ENCODE data around the gene TTC7B.
"Not testable (repeated sequence)": the region's sequence is repeated elsewhere in the genome, so short reads cannot be mapped to it uniquely, and the experiment has no call there.

TTC7B gene

DNA sequence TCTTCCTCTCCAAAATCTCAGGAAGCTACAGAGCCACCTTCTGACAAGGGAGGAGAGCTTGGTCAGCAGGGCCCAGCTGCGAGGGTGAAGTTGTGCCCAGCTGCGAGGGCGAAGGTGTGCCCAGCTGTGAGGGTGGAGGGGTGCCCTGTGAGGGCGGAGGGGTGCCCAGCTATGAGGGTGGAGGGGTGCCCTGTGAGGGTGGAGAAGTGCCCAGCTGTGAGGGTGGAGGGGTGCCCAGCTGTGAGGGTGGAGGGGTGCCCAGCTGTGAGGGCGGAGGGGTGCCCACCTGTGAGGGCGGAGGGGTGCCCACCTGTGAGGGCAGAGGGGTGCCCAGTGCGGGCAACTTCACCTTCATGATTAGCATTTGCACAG, 20.4 kb upstream of the TTC7B start:
- DNase-seq, result peak in 3 of 42 donors; percentile 2 to 7 (median 5)
- intact Hi-C loops (cut with DNase I), result no loop called here

DNA sequence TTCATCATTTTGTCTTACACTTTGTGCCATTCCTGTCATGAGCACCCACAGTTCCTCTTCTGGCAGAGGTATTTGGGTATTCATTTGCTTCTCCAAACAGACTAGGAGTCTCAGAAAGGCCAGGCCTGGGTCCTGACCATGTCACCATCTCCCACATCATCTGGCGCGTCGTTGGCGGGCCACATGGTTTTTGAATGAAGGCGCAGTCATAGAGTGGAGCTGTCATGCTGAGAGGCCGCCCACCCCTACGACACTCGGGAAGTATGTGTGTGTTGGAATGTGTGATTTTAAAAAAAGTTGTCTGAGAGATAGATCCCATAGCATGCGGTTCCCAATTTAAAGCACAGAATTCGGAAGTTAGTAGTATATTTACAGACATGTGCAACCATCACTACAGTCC, 15.6 kb upstream of the TTC7B start:
- DNase-seq, result peak in 32 of 42 donors; percentile 32 to 85 (median 52)
- intact Hi-C loops (cut with DNase I), result no loop called here

DNA sequence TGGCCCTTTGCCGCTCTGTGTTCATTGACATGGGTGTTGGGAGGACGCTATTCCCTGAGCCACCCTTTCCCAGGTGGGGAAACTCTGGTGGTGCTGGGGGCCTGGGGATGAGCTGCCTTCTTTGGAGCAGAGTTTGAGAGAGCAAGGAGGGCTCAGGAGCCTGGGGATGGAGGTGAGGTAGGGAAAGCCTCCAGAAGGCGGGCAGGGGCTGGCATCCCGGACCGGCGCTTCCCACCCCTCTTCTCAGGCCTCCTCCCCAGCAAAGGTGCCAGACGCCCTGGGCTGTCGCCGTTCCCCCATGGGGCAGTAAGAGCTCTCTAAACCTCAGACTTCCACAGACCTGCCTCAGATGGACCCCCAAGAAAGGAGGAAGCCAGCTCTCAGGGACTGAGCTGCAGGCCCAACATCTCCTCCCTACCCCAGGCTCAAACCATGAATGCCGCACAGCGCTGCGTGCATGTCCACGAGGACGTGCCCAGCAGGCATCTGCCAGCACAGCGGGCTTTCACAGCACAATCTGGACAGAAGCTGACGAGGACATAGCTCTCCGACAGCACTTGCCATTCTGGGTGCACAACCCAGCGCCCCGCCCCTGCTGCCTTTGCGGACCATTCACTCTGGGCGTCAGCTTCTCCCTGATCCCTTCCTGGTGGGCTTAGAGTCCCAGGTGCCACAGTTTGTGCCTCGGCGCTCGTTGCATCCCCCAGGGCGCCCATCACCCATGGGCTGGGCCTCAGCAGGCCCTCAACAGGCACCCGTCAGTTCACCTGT, 14.9 kb upstream of the TTC7B start:
- peak in 1 of 42 donors; percentile 3 for DNase-seq
- intact Hi-C loops (cut with DNase I), result no loop called here

DNA sequence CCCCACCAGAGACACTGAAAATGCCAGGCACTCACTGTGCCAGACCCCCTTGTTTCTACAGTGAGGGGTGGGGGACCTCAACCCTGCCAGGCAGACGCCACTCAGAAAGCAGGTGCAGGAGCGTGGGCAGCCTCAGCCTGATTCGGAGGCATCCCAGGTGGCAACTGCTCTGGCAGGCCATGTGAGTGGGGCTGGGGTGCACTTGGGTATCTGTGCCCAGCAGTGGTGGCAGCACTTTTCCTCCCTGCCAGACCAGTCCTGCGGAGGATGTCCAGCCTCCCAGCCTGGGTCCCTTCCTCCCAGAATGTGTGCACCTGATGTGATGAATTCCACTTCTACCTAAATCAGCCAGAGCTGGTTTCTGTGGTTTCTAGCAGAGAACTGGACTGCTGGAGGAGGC, 13.4 kb upstream of the TTC7B start:
- DNase-seq, result no peak
- intact Hi-C loops (cut with DNase I), result no loop called here

DNA sequence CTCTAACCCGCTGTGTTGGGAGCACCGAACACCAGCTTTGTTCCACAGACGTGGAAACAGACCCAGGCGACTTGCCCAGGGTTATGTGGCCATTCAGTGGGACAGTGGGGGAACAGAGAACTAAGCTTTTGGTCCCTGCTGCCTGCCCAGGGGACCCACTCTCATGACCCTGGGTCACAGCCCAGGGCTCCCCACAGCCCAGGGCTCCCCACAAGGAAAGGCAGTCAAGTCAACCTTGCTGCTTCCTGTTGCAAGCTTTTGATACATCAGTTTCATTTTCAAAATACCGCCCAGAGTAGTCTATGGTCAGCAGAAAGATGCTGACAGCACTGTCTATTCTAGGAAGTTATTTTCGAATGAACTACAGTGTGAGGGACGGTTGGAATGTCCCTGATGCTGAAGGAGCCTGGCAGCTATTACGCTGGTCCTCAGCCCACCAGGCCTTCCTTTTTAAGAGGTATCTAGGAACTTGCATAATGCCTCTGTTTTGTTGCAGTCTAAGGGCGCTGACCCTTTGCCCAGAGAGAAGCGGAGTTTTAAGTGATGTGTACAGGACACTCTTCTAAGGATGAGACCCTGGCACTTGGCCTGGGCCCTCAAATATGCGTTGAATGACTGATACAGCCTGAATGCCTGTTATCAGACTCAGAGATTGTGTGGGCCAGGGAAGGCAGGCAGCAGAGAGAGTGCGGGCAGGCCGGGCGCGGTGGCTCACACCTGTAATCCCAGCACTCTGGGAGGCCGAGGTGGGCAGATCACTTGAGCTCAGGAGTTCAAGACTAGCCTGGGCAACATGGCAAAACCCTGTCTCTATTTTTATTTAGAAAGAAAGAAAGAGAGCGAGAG, 12.6 kb upstream of the TTC7B start:
- DNase-seq, result peak in 2 of 42 donors; percentile 12 to 29

DNA sequence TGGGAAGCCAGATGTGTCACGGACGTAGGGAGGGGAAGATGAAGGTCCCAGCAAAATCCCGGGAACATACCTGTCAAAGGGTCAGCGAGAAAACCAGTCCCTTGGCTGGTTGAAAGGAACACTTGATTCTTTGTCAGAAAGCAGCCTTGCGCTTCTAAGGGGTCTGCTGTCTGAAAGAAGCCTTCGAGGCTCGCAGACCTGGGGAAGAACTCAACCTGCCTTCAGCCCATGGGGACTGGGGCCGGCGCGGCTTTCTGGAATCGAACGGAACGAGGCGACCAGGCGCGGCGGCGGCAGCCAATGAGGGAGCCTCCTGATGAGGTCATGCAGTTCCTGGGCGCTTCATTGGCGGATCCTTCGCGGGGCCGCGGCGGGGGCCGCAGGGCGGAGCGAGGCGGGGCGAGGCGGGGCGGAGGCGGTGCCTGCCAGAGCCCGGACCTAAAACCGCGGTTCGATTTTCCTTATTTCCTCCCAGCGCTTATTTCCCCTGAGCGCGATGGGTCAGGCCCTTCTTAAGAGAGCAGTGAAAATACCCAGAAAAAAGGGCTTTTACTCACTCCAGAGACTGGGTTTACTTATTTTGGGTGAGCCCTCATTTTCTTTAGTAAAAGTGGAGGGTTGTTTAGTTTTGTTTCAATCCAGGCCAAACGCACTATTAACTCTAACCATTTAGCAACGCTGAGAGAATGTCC, 11.8 kb upstream of the TTC7B start:
- intact Hi-C loops (cut with DNase I), result no loop called here
- peak; percentile 94 to 99 (median 98) for DNase-seq

More for the DNA sequence above, 12.6 kb upstream of the TTC7B start:
- intact Hi-C loops (cut with DNase I), result no loop called here

DNA sequence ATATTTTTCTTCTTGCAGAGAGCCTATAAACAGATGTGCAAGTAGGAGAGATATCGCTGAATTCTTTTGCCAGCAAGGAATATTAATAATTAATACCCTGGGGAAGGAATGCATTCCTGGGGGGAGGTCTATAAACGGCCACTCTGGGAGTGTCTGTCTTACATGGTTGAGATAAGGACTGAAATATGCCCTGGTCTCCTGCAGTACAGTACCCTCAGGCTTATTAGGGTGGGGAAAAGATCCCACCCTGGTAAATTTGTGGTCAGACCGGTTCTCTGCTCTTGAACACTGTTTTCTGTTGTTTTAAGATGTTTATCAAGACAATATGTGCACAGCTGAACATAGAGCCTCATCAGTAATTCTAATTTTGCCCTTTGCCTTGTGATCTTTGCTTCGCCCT, 7.3 kb upstream of the TTC7B start:
- intact Hi-C loops (cut with DNase I), result not testable (repeated sequence)

DNA sequence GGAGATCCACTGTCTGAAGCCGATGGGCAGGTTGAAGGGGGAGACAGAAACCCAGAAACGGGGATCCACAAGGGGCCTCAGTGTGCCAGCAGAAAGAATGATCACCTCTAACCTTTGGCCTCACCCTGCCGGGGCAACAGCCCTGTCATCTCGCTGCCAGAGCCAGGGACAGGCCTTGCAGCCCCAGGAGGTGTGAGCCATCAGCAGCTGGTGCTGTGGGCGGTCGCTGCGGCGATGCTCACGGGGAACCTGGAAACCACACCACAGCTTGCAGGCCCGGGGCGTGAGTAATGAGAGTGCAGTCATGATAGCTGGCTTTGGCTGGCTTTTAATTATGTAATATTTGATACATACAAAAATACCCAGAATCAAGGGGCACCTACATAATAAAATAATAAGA, 4.7 kb upstream of the TTC7B start:
- intact Hi-C loops (cut with DNase I), result no loop called here
- peak in 9 of 42 donors; percentile 19 to 58 (median 42) for DNase-seq

More for the DNA sequence above, 7.3 kb upstream of the TTC7B start:
- DNase-seq, result not testable (repeated sequence)

DNA sequence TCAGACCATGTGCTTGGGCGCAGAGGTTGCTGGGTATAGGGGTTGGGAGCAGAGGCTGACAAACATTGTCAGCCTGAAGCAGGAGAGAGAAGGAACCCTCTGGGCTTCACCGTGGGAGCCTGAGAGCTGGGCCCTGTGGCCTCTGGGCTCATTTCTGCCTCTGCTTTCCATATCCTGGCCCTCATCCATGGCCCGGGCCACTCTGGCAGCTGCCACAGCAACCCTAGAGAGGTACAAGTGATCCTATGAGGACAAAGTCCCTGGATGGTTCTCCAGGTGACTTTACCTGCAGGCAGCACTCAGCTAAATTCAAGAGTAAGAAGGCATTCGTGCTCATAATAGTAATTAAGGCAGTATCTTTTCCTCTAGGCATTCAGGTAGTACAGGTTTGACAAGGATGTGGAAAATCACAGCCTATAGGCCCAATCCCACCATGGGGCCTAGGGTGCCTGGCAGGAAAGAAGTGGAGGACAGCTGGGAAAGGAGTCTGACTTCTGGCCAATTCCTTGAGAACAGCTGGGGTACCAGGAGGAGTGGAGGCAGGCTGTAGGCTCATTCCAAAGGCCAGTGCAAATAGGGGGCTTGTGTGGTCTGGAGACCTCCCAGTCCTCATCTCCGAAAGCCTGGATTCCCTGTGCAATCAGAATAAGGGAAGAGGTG, 3.6 kb upstream of the TTC7B start:
- no peak for DNase-seq
- intact Hi-C loops (cut with DNase I), result no loop called here

DNA sequence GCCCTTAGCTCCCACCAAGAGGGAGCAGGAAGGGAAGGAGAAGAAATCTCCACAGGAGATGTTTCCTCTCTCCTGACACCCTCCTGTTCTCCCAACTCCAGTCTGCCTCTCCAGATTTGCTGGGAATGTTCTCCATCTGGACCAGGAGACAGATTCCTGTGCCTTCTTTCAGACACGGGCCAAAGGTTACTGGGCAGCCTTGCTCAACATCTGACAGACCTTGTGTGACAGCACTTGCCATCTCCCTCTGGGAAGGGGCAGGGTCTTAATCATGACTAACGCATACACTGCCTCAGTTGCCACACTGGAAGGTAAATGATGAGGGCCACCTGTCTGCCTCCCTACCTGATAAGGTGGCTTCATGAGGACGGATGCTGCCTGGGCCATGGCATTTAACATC, 2.5 kb upstream of the TTC7B start:
- intact Hi-C loops (cut with DNase I), result no loop called here
- no peak for DNase-seq

DNA sequence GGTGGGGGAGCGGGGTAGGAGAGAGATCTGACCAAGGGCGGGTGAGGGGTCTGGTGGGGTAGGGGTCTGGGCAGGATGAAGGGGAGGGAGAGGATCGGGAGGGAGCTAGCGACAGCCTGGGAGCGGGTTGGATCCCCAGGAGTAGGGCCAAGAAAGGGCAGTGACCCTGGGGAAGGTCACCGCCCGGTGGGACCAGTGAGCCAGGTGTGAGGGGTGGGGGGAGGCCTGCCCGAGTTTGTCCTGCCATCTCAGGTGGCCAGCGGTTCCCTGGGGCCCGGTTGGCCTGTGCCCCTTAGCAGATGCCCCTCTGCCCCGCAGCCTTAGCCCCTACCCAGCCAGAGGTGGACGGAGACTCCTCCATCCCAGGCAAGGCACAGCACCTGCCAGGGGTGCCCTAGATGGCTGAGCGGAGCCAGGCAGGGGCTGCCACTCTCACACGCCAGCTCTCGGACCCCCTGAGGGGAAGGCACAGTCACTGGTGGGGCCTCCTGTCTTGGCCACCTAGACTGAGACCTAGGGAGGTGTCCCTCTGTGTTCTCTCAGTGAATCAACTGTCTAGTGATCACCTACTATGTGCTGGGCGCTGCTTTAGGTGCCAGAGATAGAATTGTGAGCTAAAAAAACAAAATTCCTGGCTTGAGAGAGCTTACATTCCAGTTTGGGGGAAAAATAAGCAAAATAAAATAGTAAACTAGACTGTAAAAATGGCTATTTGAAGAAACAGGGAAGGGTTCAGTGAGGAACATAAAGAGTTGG, 629 bp upstream of the TTC7B start:
- DNase-seq, result no peak
- intact Hi-C loops (cut with DNase I), result no loop called here

DNA sequence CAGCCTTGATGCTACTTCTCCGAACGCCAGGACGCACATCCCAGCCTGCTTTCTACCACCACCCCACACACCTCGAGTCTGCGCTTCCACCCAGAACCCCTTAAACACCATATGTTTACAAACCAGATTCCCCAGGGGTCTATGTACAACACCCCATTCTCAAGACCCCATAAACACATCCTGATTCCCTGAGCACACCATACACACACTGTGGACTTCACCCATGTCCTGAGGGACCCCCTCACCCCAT, 733 bp downstream of the TTC7B start:
- intact Hi-C loops (cut with DNase I), result no loop called here
- DNase-seq, result no peak

DNA sequence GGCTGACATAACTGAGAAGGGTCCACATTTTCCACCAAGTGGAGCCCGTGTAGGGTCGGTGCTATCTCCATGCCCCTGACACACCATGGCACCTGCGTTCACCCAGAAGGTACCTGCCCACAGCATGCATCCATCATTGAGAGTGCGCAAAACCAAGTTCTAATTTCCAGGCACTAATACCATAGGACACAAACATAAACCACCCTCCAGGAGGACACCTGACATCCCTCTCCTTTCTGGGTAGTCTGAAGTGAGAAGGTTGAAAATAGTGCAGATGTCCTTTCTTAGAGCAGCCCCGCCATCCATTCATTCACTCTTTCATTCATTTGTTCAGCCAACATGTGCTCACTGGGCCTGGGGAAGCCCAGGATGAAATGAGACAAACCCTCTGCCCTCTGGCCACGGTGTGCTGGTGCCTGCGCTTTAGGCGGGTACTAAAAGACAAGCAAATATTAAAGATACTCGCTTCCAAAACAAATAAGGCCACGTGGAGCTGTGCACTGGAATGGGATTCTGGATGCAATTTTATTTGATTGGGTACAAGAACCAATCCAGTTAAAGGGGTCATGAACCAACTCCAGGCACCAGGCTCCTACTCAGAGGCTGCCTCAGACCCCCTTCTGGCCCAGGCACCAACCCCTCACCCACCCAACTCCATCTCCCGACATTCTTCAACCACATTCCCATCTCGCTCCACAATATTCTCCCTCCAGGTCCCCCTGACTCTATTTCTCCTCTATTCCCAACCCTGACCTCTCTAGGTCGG, 1.2 kb downstream of the TTC7B start:
- intact Hi-C loops (cut with DNase I), result no loop called here
- DNase-seq, result no peak

DNA sequence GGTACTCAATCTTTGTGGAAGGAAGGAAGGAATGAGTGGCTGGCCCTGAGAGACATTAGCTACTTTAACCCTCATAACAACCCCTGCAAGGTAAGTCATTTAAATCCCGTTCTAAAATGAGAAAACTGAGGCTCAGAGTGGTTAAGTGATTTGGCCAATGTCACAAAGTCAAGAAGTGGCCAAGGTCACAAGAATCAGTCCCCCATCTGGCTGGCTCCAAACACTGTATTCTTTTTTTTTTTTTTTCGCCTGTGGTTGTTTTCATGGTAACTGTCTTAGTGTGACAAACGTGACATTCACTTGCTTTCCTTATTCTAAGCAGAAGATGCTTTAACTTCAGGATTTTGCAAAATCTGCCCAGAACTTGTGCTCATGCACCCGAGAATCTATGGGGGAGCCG, 2.8 kb downstream of the TTC7B start:
- no peak for DNase-seq

DNA sequence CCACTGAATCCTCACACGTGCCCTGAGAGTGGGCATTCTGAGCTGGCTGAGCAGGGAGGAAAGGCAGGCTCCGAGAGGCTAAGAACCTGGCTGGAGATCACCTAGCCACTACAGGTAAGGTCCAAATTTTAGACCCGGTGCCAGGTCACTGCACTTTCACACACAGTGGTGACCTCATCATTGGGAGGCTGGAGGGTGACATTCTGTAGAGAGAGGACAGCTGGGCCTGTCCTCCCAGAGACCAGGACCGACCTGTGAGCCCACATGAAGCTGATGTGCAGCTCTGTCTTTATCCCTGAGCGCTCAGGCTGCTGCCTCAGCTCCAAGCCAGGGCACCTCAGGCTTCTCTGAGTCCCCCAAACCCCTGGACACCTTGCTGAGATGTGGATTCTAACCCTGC, 4.1 kb downstream of the TTC7B start:
- intact Hi-C loops (cut with DNase I), result no loop called here
- no peak for DNase-seq

More for the DNA sequence above, 2.8 kb downstream of the TTC7B start:
- intact Hi-C loops (cut with DNase I), result no loop called here

DNA sequence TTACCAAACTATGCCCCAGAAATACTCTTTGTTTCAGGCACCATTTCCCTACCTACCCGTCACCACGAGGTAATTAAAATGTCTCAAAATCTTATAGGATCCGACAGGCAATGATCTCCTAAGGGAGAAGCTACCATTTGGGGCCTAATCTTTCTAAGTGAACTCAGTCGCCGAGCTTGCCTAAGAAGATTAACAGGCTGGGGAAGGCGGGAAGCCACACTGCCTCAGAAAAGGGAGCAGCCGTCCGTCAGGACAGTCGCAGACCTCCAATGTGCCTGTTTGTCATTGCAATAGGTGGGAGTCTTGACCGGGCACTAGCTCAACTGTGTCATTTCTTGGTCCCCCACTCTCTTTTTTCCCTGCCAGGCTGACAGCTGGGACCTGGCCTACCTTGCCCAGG, 4.6 kb downstream of the TTC7B start:
- DNase-seq, result no peak
- intact Hi-C loops (cut with DNase I), result no loop called here

DNA sequence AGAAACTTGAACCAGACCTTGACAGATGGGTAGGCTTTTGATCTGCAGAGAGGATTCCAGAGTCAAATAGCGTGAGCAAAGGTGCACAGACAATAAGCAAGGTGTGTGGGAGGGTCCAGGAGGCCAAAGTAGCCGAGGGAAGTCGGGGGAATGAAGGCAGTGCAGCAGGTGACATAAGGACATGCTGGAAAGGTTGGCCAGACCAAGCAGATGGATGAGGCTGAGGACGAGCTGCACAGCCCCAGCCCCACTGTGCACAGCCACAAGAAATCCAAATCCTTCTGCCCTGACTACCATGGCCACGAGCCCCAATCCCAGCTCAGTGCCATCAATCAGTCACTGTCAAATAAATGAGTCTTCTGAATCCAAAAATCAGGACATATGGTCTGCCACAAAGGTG, 5.4 kb downstream of the TTC7B start:
- DNase-seq, result no peak
- intact Hi-C loops (cut with DNase I), result no loop called here

All from head of caudate nucleus (tissue), 42 donors.